ENCODE results near the gene JARID2. TPM values are rescaled to one million over a fixed set of nuclear protein-coding genes. Genes with fewer than 3 reads are reported as not detected.

The JARID2 gene
- total RNA-seq, 1 donor from 2014 or later = 38.9 TPM

DNA sequence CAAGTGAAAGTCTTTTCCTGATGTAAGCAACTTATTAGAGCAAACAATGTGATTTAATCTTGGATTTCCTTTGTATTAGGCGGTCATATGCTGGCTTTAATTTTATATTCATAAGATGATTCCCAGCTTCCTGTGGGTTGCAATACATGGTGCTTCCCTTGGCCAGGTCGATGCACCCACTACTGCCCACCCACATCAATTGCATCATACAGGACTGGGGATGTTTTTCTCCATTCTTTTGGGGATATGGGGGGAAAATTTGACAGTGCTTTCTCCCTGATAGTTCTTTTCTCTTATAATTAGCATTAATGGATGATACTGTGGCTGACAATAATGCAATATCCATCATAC lies 187.6 kb downstream of the JARID2 start:
- Histone ChIP-seq H3K9ac (no peak overlapping the region), H3K36me3 (peaks cover 6% of the 10 kb centered on the region), H3K4me3 (no peak overlapping the region), H3K4me2 (no peak overlapping the region), H3K9me3 (ENCODE audit: low read depth) (no peaks in the 10 kb centered on the region), H3K4me1 (peaks cover 63% of the 10 kb centered on the region), H3K27me3 (no peaks in the 10 kb centered on the region), H3F3A (ENCODE audit: low read depth) (peaks cover 19% of the 10 kb centered on the region), H3K27ac (no peak overlapping the region), H4K20me1 (ENCODE audit: low read depth) (peaks cover 76% of the 10 kb centered on the region), H3K79me2 (ENCODE audit: low read depth) (peaks cover 100% of the 10 kb centered on the region), H2AFZ (replicated peaks) (no peak overlapping the region)
- Mint-ChIP-seq H3K27ac (no peak overlapping the region), H3K4me1 (peaks cover 86% of the 10 kb centered on the region), H3K9me3 (peaks cover 14% of the 10 kb centered on the region), H3K27me3 (ENCODE audit: insufficient read depth, low read depth) (no peaks in the 10 kb centered on the region), H3K4me3 (no peak overlapping the region), H3K36me3 (peaks cover 17% of the 10 kb centered on the region)
- DNase-seq (ENCODE audit: low spot score) = no peak
- TF ChIP-seq EZH2 (IDR thresholded peaks at IDR 0.05) (no peak), EZH2phosphoT487 (IDR thresholded peaks at IDR 0.05) (no peak)
- TF ChIP-seq, protein P1, sequence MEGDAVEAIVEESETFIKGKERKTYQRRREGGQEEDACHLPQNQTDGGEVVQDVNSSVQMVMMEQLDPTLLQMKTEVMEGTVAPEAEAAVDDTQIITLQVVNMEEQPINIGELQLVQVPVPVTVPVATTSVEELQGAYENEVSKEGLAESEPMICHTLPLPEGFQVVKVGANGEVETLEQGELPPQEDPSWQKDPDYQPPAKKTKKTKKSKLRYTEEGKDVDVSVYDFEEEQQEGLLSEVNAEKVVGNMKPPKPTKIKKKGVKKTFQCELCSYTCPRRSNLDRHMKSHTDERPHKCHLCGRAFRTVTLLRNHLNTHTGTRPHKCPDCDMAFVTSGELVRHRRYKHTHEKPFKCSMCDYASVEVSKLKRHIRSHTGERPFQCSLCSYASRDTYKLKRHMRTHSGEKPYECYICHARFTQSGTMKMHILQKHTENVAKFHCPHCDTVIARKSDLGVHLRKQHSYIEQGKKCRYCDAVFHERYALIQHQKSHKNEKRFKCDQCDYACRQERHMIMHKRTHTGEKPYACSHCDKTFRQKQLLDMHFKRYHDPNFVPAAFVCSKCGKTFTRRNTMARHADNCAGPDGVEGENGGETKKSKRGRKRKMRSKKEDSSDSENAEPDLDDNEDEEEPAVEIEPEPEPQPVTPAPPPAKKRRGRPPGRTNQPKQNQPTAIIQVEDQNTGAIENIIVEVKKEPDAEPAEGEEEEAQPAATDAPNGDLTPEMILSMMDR (IDR thresholded peaks at IDR 0.05) = no peak

DNA sequence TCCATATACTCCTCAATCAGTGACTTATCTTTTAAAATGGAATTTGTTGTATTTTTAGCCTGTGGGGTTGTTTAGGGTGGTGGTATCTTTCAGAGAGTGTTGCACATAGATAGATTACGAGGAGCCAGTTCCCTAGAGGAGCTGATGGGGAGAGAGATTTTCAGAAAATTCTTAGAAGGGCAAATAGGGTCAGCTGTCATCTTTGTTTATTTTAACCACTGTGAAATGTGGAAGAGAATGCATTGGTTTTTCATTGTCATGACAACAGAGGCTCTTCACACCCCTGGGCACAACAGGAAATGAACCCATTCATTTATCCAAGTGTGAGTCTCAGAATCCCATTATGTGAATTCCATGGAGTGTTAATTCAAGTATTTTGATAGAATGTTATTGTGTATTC lies 188.4 kb downstream of the JARID2 start:
- Histone ChIP-seq H3K27ac (no peak overlapping the region), H2AFZ (replicated peaks) (no peak overlapping the region), H4K20me1 (ENCODE audit: low read depth) (peaks cover 77% of the 10 kb centered on the region), H3K27me3 (no peaks in the 10 kb centered on the region), H3K4me3 (no peak overlapping the region), H3K36me3 (peaks cover 6% of the 10 kb centered on the region), H3F3A (ENCODE audit: low read depth) (peaks cover 25% of the 10 kb centered on the region), H3K4me2 (no peak overlapping the region), H3K79me2 (ENCODE audit: low read depth) (peaks cover 100% of the 10 kb centered on the region), H3K4me1 (peaks cover 70% of the 10 kb centered on the region), H3K9ac (no peak overlapping the region), H3K9me3 (ENCODE audit: low read depth) (no peaks in the 10 kb centered on the region)
- Mint-ChIP-seq H3K9me3 (peaks cover 14% of the 10 kb centered on the region), H3K4me3 (no peak overlapping the region), H3K4me1 (peaks cover 87% of the 10 kb centered on the region), H3K36me3 (peaks cover 14% of the 10 kb centered on the region), H3K27ac (peak overlapping the region; percentile 43), H3K27me3 (ENCODE audit: insufficient read depth, low read depth) (peaks cover 3% of the 10 kb centered on the region)
- TF ChIP-seq EZH2 (IDR thresholded peaks at IDR 0.05) (no peak), EZH2phosphoT487 (IDR thresholded peaks at IDR 0.05) (no peak)
- TF ChIP-seq, protein P1 (IDR thresholded peaks at IDR 0.05) = no peak
- DNase-seq (ENCODE audit: low spot score) = no peak

DNA sequence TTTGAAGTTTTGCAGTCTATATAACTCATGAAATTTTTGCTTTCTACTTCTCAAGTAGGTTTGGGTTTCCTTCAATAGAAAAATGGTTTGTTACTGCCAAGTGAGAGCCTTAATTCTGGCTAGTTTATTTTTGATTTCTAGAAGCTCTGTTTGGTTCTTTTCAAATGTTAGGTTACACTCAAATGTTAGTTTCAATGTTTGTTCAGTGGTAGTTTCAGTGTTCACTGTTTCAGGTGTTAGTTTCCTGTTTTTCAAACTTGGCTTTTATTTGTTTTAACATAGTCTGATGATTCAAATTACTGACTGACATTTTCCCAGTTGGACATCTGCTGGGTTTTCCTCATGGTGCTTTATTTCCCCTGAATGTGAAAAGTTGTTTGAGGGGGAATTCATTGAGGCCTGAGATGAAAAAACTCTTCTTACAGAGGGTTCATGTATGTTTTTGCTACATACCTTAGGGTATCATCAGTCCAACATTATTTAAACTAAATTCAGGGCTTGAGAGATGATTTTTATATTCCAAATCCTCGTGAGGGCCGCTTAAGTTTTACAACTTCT lies 189.0 kb downstream of the JARID2 start:
- H3K36me3 ChIP-seq = peaks cover 6% of the 10 kb centered on the region
- Mint-ChIP-seq H3K36me3 (peaks cover 14% of the 10 kb centered on the region), H3K27me3 (ENCODE audit: insufficient read depth, low read depth) (peaks cover 3% of the 10 kb centered on the region), H3K27ac (no peak overlapping the region), H3K4me1 (peaks cover 87% of the 10 kb centered on the region), H3K9me3 (peaks cover 14% of the 10 kb centered on the region), H3K4me3 (no peak overlapping the region)
- no peaks in the 10 kb centered on the region for H3K27me3 ChIP-seq
- no peak overlapping the region for H3K27ac ChIP-seq
- DNase-seq (ENCODE audit: low spot score) = no peak
- H3K4me2 ChIP-seq = no peak overlapping the region
- H2AFZ ChIP-seq (replicated peaks) = no peak overlapping the region
- peaks cover 76% of the 10 kb centered on the region for H3K4me1 ChIP-seq
- no peaks in the 10 kb centered on the region for H3K9me3 ChIP-seq (ENCODE audit: low read depth)
- H3K79me2 ChIP-seq (ENCODE audit: low read depth) = peaks cover 99% of the 10 kb centered on the region
- no peak overlapping the region for H3K9ac ChIP-seq
- H3F3A ChIP-seq (ENCODE audit: low read depth) = peaks cover 31% of the 10 kb centered on the region
- H3K4me3 ChIP-seq = no peak overlapping the region
- peaks cover 79% of the 10 kb centered on the region for H4K20me1 ChIP-seq (ENCODE audit: low read depth)
- TF ChIP-seq EZH2 (IDR thresholded peaks at IDR 0.05) (no peak), EZH2phosphoT487 (IDR thresholded peaks at IDR 0.05) (no peak)
- TF ChIP-seq, protein P1 (IDR thresholded peaks at IDR 0.05) = no peak
